Fibroblast of gingiva (primary cell): ENCODE data around the gene CRYBG2.
"Not testable (repeated sequence)": the region's sequence is repeated elsewhere in the genome, so short reads cannot be mapped to it uniquely, and the experiment has no call there.

Experiments used
- DNase-seq: peaks from one replicate; pipeline ENCODE4 v3.0.0-alpha.2; 2011; ENCODE audit warnings: low read depth

The CRYBG2 gene, protein sequence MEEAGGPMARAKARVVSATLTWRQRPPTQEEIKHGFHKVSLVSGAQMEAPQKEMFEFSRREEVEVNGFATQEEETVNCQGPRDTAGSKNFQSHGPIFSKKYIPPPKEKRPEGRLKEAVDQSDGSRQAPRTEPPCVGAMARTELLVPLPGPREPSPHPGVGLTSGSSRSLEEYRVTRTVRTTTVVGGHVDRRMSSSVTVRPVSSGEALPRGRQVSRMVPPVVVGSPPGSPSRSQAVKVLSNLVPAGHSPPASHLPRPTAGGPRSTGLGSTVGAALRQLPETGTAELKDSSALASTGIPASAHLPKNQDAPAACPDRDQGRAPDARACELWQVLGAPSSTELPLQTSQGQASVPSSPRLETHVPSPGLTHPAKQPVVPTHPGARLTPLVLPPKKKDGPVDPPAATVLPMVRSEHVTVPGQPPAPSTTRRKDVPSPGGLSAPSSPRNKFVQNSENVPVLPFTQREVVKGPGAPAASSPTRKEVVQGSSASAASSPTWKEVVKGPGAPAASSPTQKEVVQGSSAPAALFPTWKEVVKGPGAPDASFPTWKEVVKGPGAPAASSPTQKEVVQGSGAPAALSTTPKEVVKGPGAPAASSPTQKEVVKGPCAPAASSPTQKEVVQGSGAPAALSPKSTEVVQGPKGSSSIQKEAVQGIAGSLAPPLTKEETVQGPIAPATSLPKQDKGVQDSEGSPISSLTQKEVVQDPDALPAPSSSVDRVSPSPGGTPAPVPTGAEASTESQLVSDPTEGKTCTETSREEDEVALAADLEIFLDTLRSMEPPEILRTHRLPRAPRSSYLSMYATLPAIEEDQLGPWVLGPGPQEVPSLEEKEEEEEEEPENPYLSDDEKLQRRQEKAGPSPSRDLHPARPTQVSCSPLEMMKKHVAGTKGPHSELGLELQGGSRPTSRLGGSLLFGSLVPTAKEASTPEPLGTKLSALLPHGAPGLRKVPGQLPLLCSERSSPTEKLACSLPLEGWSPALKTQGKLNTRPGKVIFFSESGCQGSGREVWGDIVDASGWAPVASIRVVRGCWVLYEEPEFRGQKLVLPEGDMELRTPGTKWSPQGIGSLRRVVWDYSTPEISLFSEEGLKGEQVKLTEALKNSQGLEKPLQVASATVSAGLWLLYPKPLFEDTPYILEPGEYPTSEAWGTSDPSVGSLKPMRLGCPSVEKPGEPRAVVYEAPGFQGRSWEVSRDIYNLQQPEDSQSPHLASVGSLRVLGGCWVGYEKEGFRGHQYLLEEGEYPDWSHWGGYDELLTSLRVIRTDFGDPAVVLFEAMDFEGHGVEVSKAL (N-terminal part only)

DNA sequence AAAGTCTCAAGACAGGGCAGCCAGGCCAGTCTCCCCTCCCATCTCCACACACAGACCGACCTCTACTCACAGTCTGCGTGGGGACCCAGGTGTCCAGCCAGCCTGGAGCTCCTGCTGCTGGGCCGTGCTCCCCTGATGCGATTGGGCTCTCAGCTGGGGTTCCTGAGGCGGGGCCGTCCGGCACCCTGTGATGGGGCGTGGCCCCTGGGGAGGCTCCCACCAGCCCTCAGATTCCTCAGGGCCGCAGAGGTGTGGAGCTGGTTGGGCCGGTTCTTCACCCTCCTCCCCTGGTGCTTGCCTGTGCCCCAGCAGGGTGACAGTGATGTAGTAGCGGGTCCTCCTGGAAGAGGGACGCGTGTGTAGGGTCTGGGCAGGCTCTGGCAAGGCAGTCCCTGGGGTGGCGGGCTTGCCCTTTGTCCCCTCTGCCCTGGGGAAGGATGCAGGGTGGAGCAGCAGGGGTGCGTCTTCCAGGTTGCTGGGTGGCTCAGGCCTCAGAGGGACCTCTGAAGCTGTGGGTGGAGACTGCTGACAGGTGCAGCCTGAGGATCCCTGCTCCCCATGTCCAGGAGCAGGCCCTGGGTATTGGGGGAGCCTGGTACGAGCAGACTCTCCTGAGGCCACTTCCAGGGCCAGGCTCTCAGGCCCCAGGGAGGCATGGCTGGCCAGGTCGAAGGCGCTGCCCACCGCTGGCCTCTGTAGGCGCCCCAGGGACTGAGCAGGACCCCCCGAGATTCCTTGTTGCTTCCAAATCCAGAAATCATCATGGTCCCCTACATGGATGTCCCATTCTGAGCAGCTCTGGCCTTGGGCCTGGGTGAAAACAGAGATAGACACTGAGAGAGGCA is at the start of gene CRYBG2:
TSS of gene CRYBG2 (minus strand) at position 155 of the 845 bp plus-strand sequence. CDS start 7,473 bp downstream, outside the sequence.
- no peak for DNase-seq

DNA sequence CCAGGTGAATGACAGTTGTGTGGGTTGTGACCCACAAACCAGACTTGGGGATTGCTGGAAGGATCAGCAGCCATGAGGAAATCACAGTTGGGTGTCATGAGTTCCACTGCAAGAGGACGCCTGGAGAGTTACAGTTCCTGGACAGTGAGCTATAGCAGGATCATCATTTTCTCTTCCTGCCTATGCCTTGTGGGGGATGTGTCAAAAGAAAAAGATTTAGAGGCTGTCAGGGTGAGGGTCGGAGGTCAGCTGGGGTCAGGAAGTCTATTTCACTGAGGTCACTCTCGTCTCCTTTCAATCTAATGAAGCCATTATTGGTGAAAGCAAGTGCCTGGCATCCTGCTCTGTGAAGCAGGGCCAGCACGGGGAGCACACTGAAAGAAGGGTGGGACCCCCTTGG is 49.7 kb upstream of the CRYBG2 start:
- DNase-seq = no peak

DNA sequence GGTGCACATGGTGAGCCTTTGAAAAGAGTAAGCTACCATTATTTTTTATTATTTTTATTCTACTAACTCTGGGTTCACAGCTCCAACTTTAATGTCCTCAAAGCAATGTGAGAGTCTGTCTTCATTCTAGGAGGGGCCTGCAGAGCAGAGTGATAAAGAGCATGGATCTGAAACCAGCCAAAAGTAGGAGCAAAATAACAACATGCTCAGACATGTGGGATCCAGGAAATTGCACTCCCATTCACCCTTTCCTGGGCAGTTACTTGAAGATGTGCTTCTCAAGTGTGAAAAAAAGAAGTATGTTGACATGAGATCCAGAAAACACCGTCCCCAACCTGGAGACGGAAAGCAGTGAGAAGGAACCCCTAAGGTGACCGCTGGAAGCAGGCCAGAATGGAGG is 48.0 kb upstream of the CRYBG2 start:
- DNase-seq = no peak

DNA sequence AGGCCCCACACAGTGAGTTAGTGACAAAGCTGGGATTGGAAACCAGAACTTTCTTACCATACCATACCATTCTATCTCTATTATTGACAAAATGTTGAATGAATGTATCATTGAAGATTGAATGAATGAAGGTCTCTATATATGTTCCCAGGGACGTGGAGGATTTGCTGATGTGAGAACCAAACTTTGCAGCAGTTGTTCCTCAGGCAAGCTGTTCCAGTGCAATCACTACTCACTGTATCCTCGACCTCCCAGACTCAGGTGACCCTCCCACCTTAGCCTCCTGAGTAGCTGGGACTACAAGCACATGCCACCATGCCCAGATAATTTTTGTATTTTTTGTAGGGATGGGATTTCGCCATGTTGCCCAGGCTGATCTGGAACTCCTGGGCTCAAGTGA is 45.1 kb upstream of the CRYBG2 start:
- DNase-seq = no peak

DNA sequence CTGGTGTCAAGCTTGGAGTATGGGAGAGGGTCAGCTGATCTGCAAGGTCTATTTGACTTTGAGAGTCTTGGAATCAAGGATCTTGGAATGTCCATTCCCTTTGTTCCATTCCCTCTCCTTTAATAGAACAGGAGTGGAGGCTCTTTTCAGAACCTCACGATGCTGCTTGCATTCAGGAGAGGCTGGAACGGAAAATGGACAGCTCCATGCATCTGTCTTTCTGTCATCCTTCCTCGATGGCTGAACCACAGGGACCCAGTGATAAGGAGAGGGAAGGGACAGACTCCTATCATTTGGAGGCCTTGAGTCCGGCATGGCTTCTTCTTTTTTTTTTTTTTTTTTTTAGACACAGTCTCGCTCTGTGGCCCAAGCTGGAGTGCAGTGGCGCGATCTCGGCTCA is 41.8 kb upstream of the CRYBG2 start:
- no peak for DNase-seq

DNA sequence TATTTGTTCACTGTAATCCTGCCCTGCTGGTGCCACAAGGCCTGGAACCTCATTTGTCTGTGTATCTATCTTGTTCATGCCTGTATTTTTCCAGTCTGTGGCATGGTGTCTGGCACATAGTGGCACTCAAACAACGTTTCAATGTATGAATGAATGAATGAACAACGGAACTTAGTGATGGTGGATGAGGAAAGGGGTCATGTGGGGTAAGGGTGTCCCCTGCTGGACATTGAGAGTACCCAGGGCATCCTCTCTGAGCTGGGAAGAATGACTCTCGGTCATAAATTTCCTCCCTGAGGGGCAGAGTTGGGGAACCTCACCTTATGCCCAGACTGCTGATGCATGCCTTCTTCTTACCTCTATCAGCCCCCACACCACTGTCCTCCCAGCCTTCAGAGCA is 37.5 kb upstream of the CRYBG2 start:
- DNase-seq = peak; percentile 36

DNA sequence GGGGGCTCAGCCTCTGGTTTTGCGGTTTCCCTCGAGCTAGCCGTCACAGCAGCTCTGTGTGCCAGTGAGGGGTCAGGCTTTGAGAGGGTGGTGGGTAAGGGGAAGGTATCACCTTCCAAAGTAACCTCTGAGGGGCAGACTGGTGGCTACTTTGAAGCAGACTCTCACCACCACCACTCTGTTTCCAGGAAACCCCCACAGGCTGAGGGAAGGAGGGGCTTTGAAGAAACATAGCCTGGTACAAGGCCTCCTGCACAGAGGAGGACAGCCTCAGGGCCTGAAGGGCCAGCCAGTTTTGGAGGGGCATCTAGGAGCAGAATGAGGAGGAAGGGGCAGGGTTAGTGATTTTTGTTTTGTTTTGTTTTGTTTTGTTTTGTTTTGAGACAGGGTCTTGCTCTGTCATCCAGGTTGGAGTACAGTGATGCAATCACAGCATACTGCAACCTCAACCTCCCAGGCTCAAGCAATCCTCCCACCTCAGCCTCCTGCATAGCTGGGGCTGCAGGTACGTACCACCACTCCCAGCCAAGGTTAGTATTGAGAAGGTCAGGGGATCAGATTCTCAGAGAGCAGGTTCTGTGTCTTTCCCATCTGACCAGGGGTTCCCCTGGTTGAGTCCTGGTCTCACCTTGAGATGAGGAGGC is 35.8 kb upstream of the CRYBG2 start:
- DNase-seq = no peak

DNA sequence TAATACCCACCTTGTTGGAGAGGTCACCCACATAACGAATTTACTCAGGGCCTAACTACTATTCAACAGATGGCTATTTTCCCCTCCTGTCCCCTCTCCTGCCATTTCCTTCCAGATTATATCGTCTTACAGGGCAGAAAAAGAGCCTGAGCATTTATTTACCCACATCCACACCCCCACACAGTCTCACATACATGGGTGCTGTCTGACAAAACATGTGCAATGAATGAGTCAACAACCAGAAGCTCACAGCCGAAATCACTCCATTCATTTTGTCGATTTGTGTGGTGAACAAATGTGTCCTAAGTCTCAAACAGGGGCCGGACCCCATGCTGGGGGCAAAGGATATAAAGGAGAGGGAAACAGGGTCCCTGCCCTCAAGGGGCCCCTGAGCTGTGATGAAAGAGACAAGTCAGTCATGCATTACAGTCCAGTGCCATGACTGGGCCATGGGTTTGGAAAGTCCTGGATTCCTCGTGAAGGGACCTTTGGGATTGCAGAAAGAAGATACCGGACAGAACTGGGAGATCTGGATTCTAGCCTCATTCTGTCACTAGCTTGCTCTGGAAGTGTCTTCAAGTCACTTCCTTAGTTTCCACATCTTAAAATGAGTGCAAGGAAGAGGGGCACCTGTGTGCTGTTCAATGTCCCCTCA is 35.0 kb upstream of the CRYBG2 start:
- DNase-seq = no peak

DNA sequence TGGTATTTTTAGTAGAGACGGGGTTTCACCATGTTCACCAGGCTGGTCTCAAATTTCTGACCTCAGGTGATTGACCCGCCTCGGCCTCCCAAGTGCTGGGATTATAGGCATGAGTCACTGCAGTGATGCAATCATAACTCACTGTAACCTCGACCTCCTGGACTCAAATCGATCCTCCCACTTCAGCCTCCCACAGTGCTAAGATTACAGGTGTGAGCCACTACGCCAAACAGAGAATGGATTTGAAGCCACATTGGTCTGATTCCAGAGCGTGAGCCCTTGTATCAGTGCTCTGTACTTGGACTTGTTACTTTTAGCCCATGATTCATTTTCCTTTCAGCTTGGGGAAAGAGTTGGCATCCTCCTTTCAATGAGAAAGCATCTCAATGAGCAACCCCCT is 33.5 kb upstream of the CRYBG2 start:
- DNase-seq = no peak

DNA sequence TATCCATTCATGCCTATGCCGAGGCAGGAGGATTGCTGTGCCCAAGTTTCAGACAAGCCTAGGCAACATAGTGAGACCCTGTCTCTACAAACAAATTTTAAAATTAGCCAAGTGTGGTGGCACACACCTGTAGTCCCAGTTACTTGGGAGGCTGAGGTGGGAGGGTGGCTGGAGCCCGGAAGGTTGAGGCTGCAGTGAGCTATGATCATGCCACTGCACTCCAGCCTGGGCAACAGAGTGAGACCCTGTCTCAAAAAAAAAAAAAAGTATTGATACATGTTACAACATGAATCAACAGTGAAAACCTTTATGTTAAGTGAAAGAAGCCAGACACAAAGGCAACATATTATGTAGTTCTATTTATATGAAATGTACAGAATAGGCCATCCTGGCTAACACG is 31.1 kb upstream of the CRYBG2 start:
- not testable (repeated sequence) for DNase-seq

DNA sequence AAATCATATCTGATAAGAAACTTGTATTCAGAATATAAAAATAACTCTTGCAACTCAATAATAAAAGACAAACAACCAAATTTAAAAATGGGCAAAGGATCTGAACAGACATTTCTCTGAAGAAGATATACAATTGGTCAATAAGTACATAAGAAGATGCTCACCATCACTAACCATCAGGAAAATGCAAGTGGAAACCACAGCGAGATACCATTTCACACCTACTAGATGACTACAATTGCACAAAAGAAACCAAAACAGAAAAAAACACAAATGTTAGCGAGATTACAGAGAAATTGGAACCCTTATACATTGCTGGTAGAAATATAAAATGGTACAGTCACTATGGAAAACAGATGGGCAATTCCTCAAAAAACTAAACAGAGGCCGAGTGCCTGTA is 30.1 kb upstream of the CRYBG2 start:
- no peak for DNase-seq

DNA sequence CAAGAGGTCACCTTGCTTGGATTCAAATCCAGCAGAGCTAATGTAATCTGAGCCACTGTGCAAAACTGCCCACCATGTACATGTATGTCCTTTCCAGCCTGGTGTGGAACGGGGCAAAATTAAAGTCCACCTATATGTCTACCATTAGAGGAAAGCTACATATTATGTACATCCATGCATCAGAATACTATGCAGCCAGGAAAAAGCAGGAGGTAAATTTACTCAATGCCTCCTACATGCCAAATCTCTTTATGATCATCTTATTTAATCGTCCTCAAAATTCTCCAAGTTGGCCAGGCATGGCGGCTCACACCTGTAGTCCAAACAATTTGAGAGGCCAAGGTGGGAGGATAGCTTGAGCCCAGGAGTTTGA is 24.9 kb upstream of the CRYBG2 start:
- no peak for DNase-seq

DNA sequence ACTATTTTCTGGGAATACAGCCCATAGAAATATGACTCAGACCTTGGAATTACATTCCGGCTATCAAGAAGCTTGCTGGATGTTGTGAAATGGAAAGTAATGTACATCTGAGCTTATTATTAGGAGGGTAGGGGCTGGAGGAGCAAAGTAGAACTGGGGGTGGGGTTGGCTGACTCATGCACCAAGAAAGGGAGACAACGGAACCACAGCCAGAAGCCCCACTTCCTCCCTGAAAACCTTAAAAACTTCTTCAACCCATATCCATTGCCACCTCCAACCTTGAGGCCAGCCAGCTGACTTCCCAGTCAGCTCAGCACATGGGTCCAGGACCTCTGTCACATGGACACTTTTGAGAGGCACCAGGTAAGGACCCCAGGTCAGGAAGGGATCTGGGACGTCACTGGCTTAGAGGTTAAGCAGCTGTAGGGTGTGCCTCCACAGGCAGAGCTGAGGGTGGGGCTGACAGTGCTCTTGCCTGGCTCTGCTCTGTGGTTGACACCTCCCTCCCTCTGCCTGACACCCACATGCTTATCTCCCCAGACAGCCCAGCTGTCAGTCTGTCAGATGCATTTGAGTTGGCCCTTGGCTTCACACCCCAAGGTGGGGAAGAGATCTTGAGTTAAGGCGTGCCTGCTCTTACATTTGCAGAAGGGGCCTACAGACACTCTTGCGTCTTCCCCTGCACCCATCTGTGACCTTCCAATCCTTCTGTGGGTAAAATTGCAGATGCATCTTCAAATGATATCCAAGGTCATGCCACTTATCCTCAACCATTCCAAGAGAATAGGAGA is 24.4 kb upstream of the CRYBG2 start:
- peak; percentile 91 for DNase-seq

DNA sequence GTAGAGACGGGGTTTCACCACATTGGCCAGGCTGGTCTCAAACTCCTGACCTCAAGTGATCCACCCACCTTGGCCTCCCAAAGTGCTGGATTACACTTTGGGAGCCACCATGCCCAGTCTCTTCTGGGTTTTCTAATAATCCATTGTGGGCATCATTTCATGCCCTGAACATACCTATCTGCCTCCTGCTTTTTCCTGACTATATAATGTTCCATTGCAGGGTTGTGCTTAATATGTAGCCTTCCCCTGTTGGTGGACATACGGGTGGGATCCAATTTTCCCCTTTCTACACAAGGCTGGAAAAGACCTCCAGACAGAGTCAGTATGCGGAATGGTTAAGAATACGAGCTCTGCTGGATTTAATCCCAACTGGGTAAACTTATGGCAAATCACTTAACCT is 22.1 kb upstream of the CRYBG2 start:
- DNase-seq = no peak

DNA sequence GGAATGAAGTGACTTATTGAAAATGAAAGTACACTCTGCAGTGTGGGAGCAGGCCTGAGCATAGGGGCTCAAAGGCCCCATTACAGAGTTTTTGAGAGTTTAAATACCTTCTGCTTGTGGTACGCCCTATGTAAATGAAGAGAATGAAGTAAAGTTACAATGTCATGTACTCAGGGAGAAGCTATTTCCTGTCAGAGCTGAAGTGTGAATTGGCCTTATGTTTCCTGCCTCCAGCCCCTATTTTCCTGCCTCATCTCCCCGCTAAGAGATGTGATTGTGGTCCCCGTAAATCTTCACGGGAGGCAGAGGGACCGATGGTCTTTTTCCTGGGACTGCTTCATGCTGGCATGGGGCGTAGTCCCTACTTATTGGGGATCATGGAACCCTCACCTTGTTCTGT is 21.2 kb upstream of the CRYBG2 start:
- no peak for DNase-seq

DNA sequence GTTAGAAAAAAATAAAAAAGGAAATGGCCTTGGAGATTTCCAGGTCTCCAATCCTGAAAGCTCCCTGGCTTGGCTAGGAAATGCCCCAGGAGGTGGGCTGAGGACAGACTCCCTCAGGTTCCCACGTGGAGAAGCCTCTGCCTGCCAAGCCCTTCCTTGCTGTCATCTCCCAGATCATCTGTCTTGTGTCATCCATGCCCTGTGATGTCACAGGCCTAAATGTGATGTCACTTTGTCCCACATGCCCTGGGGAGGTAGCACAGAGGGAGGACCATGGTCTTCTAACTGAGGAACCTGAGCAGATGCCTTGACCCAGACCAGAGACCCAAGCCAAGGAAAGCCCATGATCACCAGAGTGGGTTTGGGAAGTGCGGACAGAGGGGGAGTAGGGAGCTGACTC is 20.4 kb upstream of the CRYBG2 start:
- DNase-seq = not testable (repeated sequence)

DNA sequence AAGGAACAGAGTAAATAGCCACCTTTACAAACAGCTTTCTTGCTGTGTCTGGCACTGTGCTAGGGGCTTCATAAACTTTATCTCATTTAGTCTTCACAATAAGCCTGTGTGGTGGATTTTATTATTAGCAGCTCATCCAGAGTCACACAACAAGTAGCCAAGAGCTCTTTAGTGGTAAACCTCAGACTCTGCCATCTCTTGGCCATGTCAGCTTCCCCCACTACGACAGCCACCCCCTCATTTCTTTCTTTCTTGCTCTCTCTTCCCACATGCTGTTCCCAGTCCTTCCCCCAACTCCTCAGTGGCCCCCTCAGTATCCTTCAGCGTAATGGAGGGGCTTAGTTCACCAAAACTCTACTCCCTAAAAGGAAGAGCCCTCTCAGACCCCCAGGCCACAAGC is 19.9 kb upstream of the CRYBG2 start:
- DNase-seq = no peak

DNA sequence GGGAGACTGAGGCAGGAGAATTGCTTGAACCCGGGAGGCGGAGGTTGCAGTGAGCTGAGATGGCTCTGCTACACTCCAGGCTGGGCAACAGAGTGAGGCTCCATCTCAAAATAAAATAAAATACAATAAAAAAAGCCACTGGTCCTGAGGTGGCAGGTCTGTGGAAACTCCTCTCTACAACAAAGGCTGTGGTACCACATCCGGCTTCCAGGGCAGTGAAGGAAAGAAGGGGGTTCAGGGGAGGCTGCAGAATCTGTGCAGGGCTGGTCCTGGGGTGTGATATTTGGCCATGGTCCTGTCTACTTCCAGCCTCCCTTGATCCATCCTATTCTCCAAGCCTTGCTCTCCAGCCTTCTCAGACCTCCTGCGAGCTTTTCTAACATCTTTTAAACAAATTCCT is 19.4 kb upstream of the CRYBG2 start:
- no peak for DNase-seq

DNA sequence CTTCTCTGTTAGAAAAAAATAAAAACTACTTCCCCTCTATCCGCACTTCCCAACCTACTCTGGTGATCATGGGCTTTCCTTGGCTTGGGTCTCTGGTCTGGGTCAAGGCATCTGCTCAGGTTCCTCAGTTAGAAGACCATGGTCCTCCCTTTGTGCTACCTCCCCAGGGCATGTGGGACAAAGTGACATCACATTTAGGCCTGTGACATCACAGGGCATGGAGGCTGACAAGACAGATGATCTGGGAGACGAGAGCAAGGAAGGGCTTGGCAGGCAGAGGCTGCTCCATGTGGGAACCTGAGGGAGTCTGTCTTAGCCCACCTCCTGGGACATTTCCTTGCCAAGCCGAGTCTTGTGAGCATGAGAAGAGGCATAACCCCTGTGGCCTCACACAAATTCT is 18.7 kb upstream of the CRYBG2 start, which contains the start of gene ZNF683:
TSS of gene ZNF683 (minus strand) at position 140 of the 400 bp plus-strand sequence. CDS start 4,179 bp downstream, outside the sequence.
- DNase-seq = not testable (repeated sequence)
